AG09319 (cell line): ENCODE results near the gene GPC2.
"Not testable (repeated sequence)": the region's sequence is repeated elsewhere in the genome, so short reads cannot be mapped to it uniquely, and the experiment has no call there.

Source experiments
- DNase-seq: peaks from one replicate; pipeline ENCODE4 v3.0.0-alpha.2; 2010; ENCODE audit warnings: low read depth; ENCODE audit errors: extremely low read depth
- CTCF ChIP-seq: IDR thresholded peaks from 2 replicates; pipeline ENCODE4 v1.5.1; 2011; ENCODE audit warnings: low read depth, mild to moderate bottlenecking, inconsistent platforms, low read length, moderate library complexity

GPC2 gene

GRCh38 chr7:100130608-100131453 lies 46.4 kb downstream of the GPC2 start:
- peak; percentile 75 for TF ChIP-seq CTCF
- no peak for DNase-seq

GRCh38 chr7:100130220-100130607 lies 47.0 kb downstream of the GPC2 start:
- not testable (repeated sequence) for DNase-seq

GRCh38 chr7:100128637-100128963 lies 48.6 kb downstream of the GPC2 start:
- no peak for DNase-seq
- no peak for TF ChIP-seq CTCF

DNA sequence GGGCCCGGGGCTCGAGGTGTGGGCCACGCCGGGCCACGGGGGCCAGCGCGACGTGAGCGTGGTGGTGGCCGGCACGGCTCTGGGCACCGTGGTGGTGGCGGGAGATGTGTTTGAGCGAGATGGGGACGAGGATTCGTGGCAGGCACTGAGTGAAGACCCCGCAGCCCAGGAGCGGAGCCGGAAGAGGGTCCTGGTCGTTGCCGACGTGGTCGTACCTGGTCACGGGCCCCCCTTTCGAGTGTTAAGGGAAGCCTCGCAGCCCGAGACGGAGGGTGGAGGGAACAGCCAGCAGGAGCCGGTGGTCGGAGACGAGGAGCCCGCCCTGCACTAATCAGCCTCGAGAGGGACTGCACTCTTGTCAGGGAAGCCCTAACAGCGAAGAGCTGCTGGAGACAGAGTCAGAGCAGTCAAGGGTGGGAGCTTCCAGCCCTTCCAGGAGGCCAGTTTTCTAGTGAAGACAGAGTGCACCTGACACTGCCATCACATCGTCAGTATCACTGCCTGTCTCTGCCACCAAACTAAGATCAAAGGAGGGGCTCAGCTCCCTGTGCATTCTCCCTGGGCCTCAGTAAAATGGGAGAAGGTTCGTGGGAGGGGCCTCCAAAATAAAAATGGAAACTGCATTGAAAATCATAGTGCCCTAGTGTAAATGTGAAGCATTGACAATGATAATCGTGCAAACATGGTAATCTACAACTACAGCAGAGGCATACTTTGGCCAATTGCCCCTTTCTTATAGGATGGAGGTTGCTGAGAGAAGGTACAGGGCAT lies 49.1 kb downstream of the GPC2 start:
- no peak for DNase-seq

DNA sequence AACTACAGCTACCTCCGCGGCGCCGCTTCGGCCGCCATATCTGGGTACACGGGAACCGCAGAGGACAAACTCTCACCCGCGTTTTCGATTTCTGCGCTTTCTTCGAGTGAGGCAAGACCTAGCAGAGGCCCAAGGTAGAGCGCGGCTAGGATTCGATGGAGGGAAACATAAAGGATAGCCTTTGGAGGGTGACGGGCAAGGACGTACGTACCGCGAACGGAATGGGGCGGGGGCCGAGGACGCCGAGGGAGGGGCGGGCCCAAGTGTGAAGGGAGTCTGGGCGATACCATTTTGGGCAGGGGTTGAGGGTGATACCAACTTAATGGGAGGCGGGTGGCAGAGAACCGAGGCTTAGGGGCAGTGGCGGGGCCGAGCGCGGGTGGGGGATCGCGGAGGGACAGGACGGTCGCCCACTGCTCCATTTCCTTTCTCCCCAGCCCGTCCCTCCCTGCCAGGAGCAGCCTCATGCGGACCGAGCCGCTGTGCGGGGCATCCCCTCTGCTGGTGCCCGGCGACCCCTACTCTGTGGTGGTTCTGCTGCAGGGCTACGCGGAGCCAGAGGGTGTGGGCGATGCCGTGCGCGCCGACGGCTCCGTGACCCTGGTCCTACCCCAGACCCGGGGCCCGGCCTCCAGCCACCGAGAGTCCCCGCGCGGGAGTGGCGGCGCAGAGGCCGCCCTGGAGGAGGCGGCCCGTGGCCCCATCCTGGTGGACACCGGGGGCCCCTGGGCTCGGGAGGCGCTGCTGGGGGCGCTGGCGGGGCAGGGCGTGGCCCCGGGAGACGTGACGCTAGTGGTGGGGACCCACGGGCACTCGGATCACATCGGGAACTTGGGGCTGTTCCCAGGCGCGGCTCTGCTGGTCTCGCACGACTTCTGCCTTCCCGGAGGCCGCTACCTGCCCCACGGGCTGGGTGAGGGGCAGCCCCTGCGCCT lies 50.0 kb downstream of the GPC2 start, which contains the start of gene MBLAC1:
TSS of gene MBLAC1 (plus strand) at position 37 of the 935 bp plus-strand sequence. CDS start at position 466, 429 bp downstream.
- no peak for TF ChIP-seq CTCF
- DNase-seq = peak; percentile 86

More for the DNA sequence above, 49.1 kb downstream of the GPC2 start:
- TF ChIP-seq CTCF = no peak; the same call in 1 of the 2 replicates

- DNase-seq = no peak
- no peak for TF ChIP-seq CTCF
Observed at GRCh38 chr7:100126239-100126930, 50.8 kb downstream of the GPC2 start.
